Activated CD4-positive, alpha-beta T cell treated with anti-CD3 and anti-CD28 coated beads, Interleukin-2, amount 50 U/mL, for 24 hours (primary cell): Measurements from ENCODE around the gene ARHGAP11A.

Experiments
- DNase-seq, 2 donors: peaks; one replicate each; pipeline ENCODE4 v3.0.0-alpha.2; 2020; ENCODE audit warnings: low read depth in 1 of 2, low spot score in 1 of 2

The ARHGAP11A gene

GRCh38 chr15:32652178-32652577 lies 36.9 kb downstream of the ARHGAP11A start:
- DNase-seq = no peak

GRCh38 chr15:32656091-32656490 lies 40.8 kb downstream of the ARHGAP11A start:
- no peak for DNase-seq

- DNase-seq = no peak
Measured at GRCh38 chr15:32656496-32656895, 41.2 kb downstream of the ARHGAP11A start.

GRCh38 chr15:32657198-32657883 lies 42.0 kb downstream of the ARHGAP11A start:
- DNase-seq = peak in 1 of 2 donors; percentile 5

GRCh38 chr15:32657941-32658340 lies 42.6 kb downstream of the ARHGAP11A start:
- DNase-seq = no peak

- no peak for DNase-seq
Measured at GRCh38 chr15:32659340-32660155, 44.2 kb downstream of the ARHGAP11A start.

GRCh38 chr15:32663671-32664070 lies 48.4 kb downstream of the ARHGAP11A start:
- no peak for DNase-seq

- DNase-seq = no peak
Measured at GRCh38 chr15:32664796-32665195, 49.5 kb downstream of the ARHGAP11A start.

- DNase-seq = no peak
Measured at GRCh38 chr15:32667321-32667720, 52.0 kb downstream of the ARHGAP11A start.

- DNase-seq = no peak
Measured at GRCh38 chr15:32668942-32669341, 53.6 kb downstream of the ARHGAP11A start.

- DNase-seq = no peak
Measured at GRCh38 chr15:32669896-32670611, 54.8 kb downstream of the ARHGAP11A start.

GRCh38 chr15:32670623-32671022 lies 55.3 kb downstream of the ARHGAP11A start:
- DNase-seq = no peak

- no peak for DNase-seq
Measured at GRCh38 chr15:32671339-32672325, 56.3 kb downstream of the ARHGAP11A start.

- DNase-seq = no peak
Measured at GRCh38 chr15:32674681-32675080, 59.4 kb downstream of the ARHGAP11A start.

- DNase-seq = no peak
Measured at GRCh38 chr15:32675466-32675865, 60.2 kb downstream of the ARHGAP11A start.

- DNase-seq = no peak
Measured at GRCh38 chr15:32676169-32676568, 60.9 kb downstream of the ARHGAP11A start.

GRCh38 chr15:32677238-32677750 lies 62.0 kb downstream of the ARHGAP11A start:
- no peak for DNase-seq

- DNase-seq = no peak
Measured at GRCh38 chr15:32679298-32679690, 64.0 kb downstream of the ARHGAP11A start.

- no peak for DNase-seq
Measured at GRCh38 chr15:32682569-32682968, 67.3 kb downstream of the ARHGAP11A start.

GRCh38 chr15:32682977-32683630 lies 67.8 kb downstream of the ARHGAP11A start:
- no peak for DNase-seq
